ENCODE data around the gene CYP4F3.
"Not testable (repeated sequence)": the region's sequence is repeated elsewhere in the genome, so short reads cannot be mapped to it uniquely, and the experiment has no call there.

Gene CYP4F3

DNA sequence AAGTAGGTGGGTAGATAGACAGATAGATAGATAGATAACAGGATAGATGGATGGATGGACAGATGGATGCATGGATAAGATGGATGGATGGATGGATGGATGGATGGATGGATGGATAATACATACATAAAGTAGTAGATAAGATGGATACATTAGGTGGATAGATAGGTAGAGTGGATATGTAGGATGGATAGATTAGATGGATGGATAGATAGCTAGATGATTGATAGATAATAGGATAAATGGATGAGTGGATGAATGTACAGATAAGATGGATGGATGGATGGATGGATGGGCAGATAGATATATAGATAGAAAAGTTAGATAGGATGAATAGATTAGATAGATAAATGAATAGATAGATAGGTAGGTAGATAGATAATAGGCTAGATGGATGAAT lies 2.1 kb downstream of the CYP4F3 start:
- no peaks in the 10 kb centered on the region for H3K27me3 ChIP-seq
- H4K20me1 ChIP-seq = no peaks in the 10 kb centered on the region
- no peak overlapping the region for H3K27ac ChIP-seq
- H3K4me1 ChIP-seq = no peaks in the 10 kb centered on the region
- H3K4me2 ChIP-seq = no peak overlapping the region
- H3K36me3 ChIP-seq = no peaks in the 10 kb centered on the region
- no peaks in the 10 kb centered on the region for H3K9me3 ChIP-seq
- no peak for TF ChIP-seq Cebpa-rat (IDR thresholded peaks at IDR 0.05)
- no peak overlapping the region for H3K9ac ChIP-seq
- H3K4me3 ChIP-seq = no peak overlapping the region

DNA sequence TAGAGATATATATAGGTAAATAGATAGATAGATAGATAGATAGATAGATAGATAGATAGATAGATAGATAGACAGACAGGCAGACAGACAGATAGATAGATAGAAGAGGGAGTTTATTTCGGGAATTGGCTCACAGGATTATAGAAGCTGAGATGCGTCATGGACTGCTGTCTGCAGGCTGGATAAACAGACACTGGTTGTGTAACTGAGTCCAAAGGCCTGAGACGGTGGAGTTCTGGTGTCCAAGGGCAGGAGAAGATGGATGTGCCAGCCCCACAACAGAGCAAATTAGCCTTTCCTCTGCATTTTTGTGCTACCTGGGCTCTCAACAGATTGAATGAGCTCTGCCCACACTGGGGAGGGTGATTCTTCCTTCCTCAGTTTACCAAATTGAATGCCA lies 2.7 kb downstream of the CYP4F3 start:
- Histone ChIP-seq H3K4me2 (no peak overlapping the region), H3K27ac (no peak overlapping the region), H3K36me3 (no peaks in the 10 kb centered on the region), H4K20me1 (no peaks in the 10 kb centered on the region), H3K4me1 (no peaks in the 10 kb centered on the region), H3K9ac (no peak overlapping the region), H3K27me3 (no peaks in the 10 kb centered on the region), H3K9me3 (no peaks in the 10 kb centered on the region), H3K4me3 (no peak overlapping the region)
- no peak for TF ChIP-seq Cebpa-rat (IDR thresholded peaks at IDR 0.05)

DNA sequence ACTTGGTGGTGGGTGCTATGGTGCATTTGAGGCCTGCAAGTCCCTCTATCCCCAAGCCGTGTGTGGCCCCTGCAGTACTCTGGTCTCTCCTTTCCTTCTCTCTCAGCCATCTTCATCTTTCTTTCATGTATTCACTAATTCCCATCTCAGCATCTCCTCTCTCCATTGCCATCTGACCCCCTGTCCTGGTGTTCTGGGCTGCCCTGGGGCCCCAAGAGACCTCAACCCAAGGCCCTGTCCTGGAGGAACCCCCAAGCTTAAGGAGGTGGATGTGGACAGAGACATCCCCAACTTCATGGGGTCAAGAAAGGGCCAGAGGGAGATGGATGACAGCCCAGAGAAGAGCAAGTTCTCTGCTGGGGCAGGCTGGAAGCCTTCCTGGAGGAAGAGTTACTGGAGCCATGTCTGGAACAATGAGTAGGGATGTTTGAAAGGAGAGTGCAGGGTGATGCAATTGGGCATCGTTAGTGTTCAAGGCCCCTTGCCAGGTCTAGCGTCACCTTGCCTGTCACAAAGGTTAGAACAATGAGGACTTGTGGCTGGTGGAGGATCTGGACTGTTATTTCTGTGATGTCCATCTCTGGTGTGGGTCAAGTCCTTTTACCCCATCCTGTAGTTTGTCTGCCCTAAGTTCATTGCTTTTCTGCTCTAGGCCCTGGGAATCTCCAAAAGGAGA lies 3.5 kb downstream of the CYP4F3 start:
- H3K27me3 ChIP-seq = no peaks in the 10 kb centered on the region

DNA sequence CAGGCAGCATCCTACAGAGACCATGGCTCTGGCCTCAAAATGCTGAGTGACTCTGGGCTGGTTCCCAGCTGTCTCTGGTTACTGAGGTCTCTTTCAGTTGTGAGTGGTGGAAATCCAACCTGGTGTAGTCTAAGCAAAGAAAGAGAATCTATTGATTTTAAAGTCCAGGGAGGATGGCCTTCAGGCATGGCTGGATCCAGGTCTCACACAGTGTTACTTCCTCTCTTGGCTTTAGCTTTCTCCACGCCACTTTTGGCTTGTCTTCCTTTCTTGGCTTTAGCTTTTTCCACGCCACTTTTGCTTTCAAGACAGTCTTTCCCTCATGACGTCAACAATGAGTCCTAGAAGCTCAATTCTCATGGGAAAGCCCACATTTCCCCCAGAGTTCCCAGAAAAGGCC lies 4.1 kb downstream of the CYP4F3 start:
- Histone ChIP-seq H3K4me1 (no peaks in the 10 kb centered on the region), H3K36me3 (no peaks in the 10 kb centered on the region), H3K4me3 (no peak overlapping the region), H3K9ac (no peak overlapping the region), H3K4me2 (no peak overlapping the region), H4K20me1 (no peaks in the 10 kb centered on the region), H3K27ac (no peak overlapping the region), H3K27me3 (no peaks in the 10 kb centered on the region), H3K9me3 (no peaks in the 10 kb centered on the region)
- TF ChIP-seq Cebpa-rat (IDR thresholded peaks at IDR 0.05) = no peak

More for the DNA sequence above, 3.5 kb downstream of the CYP4F3 start:
- Histone ChIP-seq H3K27ac (no peak overlapping the region), H4K20me1 (no peaks in the 10 kb centered on the region), H3K9ac (no peak overlapping the region), H3K9me3 (no peaks in the 10 kb centered on the region), H3K4me1 (no peaks in the 10 kb centered on the region), H3K36me3 (no peaks in the 10 kb centered on the region), H3K4me3 (no peak overlapping the region), H3K4me2 (no peak overlapping the region)
- TF ChIP-seq Cebpa-rat (IDR thresholded peaks at IDR 0.05) = no peak

DNA sequence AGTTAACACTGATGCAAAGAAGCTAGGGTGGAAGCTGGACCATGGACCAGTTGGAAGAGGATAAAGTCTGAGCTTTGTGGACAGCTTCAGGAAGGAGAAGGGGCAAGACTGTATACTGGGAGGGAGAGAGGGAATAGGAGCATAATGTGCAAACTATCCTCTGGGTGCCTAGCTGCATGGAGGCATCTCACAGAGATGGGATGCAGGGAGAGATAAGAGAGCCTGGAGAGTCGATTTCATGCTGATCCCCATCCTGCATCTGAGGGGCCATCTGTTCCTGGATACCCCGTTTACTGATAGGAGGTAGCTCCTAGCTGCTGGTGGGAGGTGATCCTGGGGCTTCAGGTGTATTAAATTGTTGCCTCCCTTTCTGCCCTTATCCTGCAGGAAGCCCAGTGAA lies 8.8 kb downstream of the CYP4F3 start:
- H3K4me3 ChIP-seq = no peak overlapping the region
- H3K27ac ChIP-seq = no peak overlapping the region
- no peaks in the 10 kb centered on the region for H3K4me1 ChIP-seq
- H3K4me2 ChIP-seq = no peak overlapping the region
- no peaks in the 10 kb centered on the region for H4K20me1 ChIP-seq
- no peaks in the 10 kb centered on the region for H3K9me3 ChIP-seq
- no peak for TF ChIP-seq Cebpa-rat (IDR thresholded peaks at IDR 0.05)
- H3K9ac ChIP-seq = no peak overlapping the region
- no peaks in the 10 kb centered on the region for H3K27me3 ChIP-seq
- H3K36me3 ChIP-seq = no peaks in the 10 kb centered on the region

DNA sequence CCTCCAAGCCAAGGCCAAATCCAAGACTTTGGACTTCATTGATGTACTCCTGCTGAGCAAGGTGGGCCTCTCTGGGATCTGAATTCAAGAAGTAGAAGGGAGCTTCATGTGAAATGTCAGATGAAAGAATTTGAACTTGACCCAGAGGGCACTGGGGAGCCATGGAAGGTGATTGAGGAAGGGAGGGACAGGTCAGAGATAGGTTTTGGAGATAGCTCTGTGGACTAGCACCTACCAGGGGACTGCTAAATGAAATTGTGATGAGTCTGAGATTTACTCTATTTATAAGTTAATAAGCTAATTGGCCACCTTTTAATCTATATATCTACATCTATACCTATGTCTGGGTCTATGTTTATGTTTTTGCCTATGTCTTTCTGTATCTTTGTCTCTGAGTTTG lies 9.4 kb downstream of the CYP4F3 start:
- not testable (repeated sequence) for H3K36me3 ChIP-seq, H3K9me3 ChIP-seq, H3K27me3 ChIP-seq, H3K4me1 ChIP-seq, H3K4me2 ChIP-seq, H3K27ac ChIP-seq, H4K20me1 ChIP-seq, H3K9ac ChIP-seq, H3K4me3 ChIP-seq

DNA sequence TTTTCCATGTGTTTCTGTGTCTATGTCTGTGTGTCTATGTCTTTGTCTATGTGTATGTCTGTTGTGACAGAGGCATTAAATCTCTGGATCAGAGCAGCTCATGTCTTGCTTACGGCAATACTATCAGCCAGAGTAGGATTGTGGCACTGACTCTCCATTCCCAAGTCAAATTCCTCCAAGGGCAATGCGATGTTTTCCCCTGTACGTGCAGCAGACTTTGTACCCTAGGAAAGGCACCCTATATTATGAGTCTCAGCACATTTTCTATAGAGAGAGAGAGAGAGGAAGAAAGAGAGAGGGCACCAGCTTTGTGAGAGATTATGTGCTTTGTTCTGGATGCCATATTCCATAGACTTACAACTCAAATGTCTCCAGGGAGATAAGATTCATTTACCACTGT lies 11.1 kb downstream of the CYP4F3 start:
- no peak overlapping the region for H3K27ac ChIP-seq
- H4K20me1 ChIP-seq = no peaks in the 10 kb centered on the region
- no peaks in the 10 kb centered on the region for H3K27me3 ChIP-seq
- H3K9me3 ChIP-seq = no peaks in the 10 kb centered on the region
- H3K4me3 ChIP-seq = no peak overlapping the region
- H3K9ac ChIP-seq = no peak overlapping the region
- no peaks in the 10 kb centered on the region for H3K4me1 ChIP-seq
- H3K4me2 ChIP-seq = no peak overlapping the region
- no peaks in the 10 kb centered on the region for H3K36me3 ChIP-seq
- TF ChIP-seq Cebpa-rat (IDR thresholded peaks at IDR 0.05) = no peak

DNA sequence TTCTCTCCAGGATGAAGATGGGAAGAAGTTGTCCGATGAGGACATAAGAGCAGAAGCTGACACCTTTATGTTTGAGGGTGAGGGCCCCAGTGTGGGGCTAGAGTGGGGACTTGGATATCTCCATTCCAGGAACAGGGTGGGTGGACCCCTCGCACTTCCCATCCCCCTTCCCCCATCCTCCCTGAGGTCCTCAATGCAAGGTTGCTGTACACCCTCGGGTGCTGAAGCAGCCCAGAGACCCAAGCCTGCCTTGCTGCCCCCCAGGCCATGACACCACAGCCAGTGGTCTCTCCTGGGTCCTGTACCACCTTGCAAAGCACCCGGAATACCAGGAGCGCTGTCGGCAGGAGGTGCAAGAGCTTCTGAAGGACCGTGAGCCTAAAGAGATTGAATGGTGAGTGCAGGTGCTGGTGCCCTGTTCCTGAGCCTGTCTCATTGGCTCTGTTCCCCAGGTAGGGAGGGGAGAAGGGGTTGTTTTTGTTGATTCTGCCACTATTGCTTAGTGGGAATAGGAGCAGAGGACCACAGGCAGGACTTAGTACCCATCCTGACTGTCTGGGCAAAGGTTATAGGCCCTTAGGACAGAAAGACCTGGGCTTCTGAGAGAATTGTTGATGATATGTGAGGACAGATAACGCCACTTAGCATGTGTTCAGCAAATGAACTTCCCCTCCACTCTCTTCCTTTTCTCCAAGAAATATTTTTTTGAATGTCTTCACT lies 12.0 kb downstream of the CYP4F3 start:
- TF ChIP-seq Cebpa-rat (IDR thresholded peaks at IDR 0.05) = no peak
- no peak overlapping the region for H3K4me3 ChIP-seq
- H3K27me3 ChIP-seq = no peaks in the 10 kb centered on the region
- H3K27ac ChIP-seq = no peak overlapping the region
- H3K4me1 ChIP-seq = no peaks in the 10 kb centered on the region
- no peaks in the 10 kb centered on the region for H3K9me3 ChIP-seq
- H4K20me1 ChIP-seq = no peaks in the 10 kb centered on the region
- H3K9ac ChIP-seq = no peak overlapping the region
- H3K36me3 ChIP-seq = no peaks in the 10 kb centered on the region
- H3K4me2 ChIP-seq = no peak overlapping the region

DNA sequence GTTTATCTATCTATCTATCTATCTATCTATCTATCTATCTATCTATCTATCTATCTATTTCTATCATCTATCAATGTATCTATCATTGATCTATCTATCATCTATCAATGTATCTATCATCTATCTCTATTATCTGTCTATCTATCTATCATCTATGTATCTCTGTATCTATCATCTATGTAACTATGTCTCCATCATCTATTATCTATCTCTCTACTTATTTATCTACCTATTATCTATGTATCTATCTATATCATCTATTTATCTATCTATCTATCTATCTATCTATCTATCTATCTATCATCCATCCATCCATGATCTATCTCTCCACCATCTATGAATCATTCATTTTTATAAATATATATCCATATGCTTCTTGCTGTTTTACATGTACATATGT lies 15.8 kb downstream of the CYP4F3 start:
- TF ChIP-seq Cebpa-rat (IDR thresholded peaks at IDR 0.05) = no peak
- H3K36me3 ChIP-seq = no peaks in the 10 kb centered on the region
- no peaks in the 10 kb centered on the region for H3K27me3 ChIP-seq
- H3K4me1 ChIP-seq = no peaks in the 10 kb centered on the region
- no peak overlapping the region for H3K4me3 ChIP-seq
- no peaks in the 10 kb centered on the region for H3K9me3 ChIP-seq
- no peak overlapping the region for H3K4me2 ChIP-seq
- no peaks in the 10 kb centered on the region for H4K20me1 ChIP-seq
- no peak overlapping the region for H3K27ac ChIP-seq
- no peak overlapping the region for H3K9ac ChIP-seq

DNA sequence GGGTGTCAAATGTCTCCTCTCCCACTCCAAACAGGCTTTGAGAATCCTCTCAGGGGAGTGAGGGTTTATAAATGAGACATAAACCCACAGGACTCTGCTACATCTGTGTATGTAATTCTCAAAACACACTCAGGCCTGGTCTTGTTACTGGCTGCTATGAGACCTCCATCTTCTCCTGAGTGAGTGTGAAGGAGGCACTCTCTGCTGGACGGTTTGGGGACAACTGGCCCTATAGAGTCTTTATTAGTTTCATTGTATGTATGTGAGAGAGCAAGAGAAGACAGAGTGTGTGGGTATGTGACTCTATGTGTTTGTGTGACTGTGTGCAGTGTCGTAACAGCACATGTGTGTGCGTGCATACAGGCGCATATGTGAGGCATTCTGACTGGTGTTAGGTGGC lies 22.6 kb downstream of the CYP4F3 start:
- Histone ChIP-seq H3K4me2 (no peak overlapping the region), H3K36me3 (no peaks in the 10 kb centered on the region), H3K27me3 (no peaks in the 10 kb centered on the region), H3K4me3 (no peak overlapping the region), H3K9ac (no peak overlapping the region), H3K9me3 (no peaks in the 10 kb centered on the region), H3K4me1 (no peaks in the 10 kb centered on the region), H4K20me1 (no peaks in the 10 kb centered on the region), H3K27ac (no peak overlapping the region)
- no peak for TF ChIP-seq Cebpa-rat (IDR thresholded peaks at IDR 0.05)

Data from BLaER1 (cell line).